Effector CD8-positive, alpha-beta T cell (primary cell): ENCODE data around the gene DYSF.

Source experiments
- DNase-seq: peaks from one replicate; lab custom pipeline; 2025; lab: John Stamatoyannopoulos, UW

The DYSF gene

GRCh38 chr2:71706121-71706520 is 252.8 kb downstream of the DYSF start:
- DNase-seq, result no peak

GRCh38 chr2:71706836-71707235 is 253.5 kb downstream of the DYSF start:
- DNase-seq, result no peak

- no peak for DNase-seq
These were observed 257.2 kb downstream of the DYSF start for GRCh38 chr2:71710367-71711132.

- DNase-seq, result no peak
These were observed 257.9 kb downstream of the DYSF start for GRCh38 chr2:71711133-71711855.

GRCh38 chr2:71712158-71712818 is 258.9 kb downstream of the DYSF start:
- DNase-seq, result no peak

- DNase-seq, result no peak
These were observed 260.5 kb downstream of the DYSF start for GRCh38 chr2:71713581-71714580.

GRCh38 chr2:71714601-71715240 is 261.4 kb downstream of the DYSF start:
- no peak for DNase-seq

GRCh38 chr2:71715241-71715750 is 261.9 kb downstream of the DYSF start:
- DNase-seq, result no peak

- DNase-seq, result no peak
These were observed 262.8 kb downstream of the DYSF start for GRCh38 chr2:71715951-71716696.

GRCh38 chr2:71716697-71717624 is 263.6 kb downstream of the DYSF start:
- DNase-seq, result no peak

GRCh38 chr2:71718686-71719085 is 265.3 kb downstream of the DYSF start:
- no peak for DNase-seq

- no peak for DNase-seq
These were observed 266.3 kb downstream of the DYSF start for GRCh38 chr2:71719520-71720282.

- DNase-seq, result no peak
These were observed 266.9 kb downstream of the DYSF start for GRCh38 chr2:71720283-71720560.

GRCh38 chr2:71720596-71721361 is 267.4 kb downstream of the DYSF start:
- DNase-seq, result no peak

GRCh38 chr2:71721362-71721665 is 268.0 kb downstream of the DYSF start:
- DNase-seq, result no peak

- no peak for DNase-seq
These were observed 268.3 kb downstream of the DYSF start for GRCh38 chr2:71721669-71722068.

- no peak for DNase-seq
These were observed 268.9 kb downstream of the DYSF start for GRCh38 chr2:71722286-71722685.

GRCh38 chr2:71724793-71725192 is 271.4 kb downstream of the DYSF start:
- DNase-seq, result no peak
